ENCODE results near the gene C21orf91. TPM values are rescaled to one million over a fixed set of nuclear protein-coding genes. Genes with fewer than 3 reads are reported as not detected.

Gene C21orf91
- total RNA-seq, 1 experiment from 2014 or later, result 16.9 TPM

DNA sequence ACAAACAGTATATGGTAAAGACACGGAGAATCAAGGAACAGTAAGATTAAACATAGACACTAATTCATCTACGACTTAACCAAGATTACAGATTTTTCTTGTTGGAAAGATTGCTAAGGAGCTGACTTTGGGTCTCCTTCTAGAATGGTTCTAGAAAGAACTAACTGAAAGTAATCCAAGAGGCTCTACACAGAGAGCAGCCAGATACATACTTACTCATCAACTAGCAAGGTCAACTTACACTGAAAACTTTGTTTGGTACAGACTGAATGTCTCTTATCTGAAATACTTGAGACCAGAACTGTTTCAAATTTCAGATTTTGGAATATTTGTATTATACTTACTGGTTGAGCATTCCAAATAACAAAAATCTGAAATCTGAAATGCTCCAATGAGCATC is 5.8 kb downstream of the C21orf91 start:
- H3K36me3 Mint-ChIP-seq (ENCODE audit: insufficient read depth, unreplicated experiment), result peaks cover 49% of the 10 kb centered on the region
- BruUV-seq (replicated peaks), result no TSS peak
- ChIA-PET CTCF (no interaction called here), POLR2A (no interaction called here)
- Histone ChIP-seq H3K9me3 (peaks cover 20% of the 10 kb centered on the region), H3K4me1 (no peaks in the 10 kb centered on the region; the same call in 1 of the 2 replicates), H3K27me3 (replicated peaks; ENCODE audit: control insufficient read depth, insufficient read depth, low read length) (no peaks in the 10 kb centered on the region), H3K36me3 (ENCODE audit: control insufficient read depth, insufficient read depth, low read length) (peaks cover 3% of the 10 kb centered on the region), H3K4me3 (ENCODE audit: low read depth, low read length) (no peak overlapping the region)
- H3K27ac Mint-ChIP-seq (ENCODE audit: unreplicated experiment), result no peak overlapping the region
- no peak overlapping the region for H3K4me3 Mint-ChIP-seq (ENCODE audit: unreplicated experiment)
- H3K27me3 Mint-ChIP-seq (ENCODE audit: insufficient read depth, unreplicated experiment), result no peaks in the 10 kb centered on the region
- DNase-seq, result no peak
- H3K4me1 Mint-ChIP-seq (ENCODE audit: low read depth, unreplicated experiment), result no peaks in the 10 kb centered on the region
- intact Hi-C loops (cut with micrococcal nuclease; ENCODE audit: unreplicated experiment), result no loop called here
- H3K9me3 Mint-ChIP-seq (ENCODE audit: unreplicated experiment), result peaks cover 19% of the 10 kb centered on the region
- TF ChIP-seq, protein P1, sequence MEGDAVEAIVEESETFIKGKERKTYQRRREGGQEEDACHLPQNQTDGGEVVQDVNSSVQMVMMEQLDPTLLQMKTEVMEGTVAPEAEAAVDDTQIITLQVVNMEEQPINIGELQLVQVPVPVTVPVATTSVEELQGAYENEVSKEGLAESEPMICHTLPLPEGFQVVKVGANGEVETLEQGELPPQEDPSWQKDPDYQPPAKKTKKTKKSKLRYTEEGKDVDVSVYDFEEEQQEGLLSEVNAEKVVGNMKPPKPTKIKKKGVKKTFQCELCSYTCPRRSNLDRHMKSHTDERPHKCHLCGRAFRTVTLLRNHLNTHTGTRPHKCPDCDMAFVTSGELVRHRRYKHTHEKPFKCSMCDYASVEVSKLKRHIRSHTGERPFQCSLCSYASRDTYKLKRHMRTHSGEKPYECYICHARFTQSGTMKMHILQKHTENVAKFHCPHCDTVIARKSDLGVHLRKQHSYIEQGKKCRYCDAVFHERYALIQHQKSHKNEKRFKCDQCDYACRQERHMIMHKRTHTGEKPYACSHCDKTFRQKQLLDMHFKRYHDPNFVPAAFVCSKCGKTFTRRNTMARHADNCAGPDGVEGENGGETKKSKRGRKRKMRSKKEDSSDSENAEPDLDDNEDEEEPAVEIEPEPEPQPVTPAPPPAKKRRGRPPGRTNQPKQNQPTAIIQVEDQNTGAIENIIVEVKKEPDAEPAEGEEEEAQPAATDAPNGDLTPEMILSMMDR (IDR thresholded peaks at IDR 0.05; ENCODE audit: insufficient read depth in 1 of 2, low read depth in 1 of 2, low read length in 1 of 2, severe bottlenecking in 1 of 2, unreplicated experiment in 1 of 2), result no peak

GRCh38 chr21:17805966-17806365 is 13.2 kb downstream of the C21orf91 start:
- CTCF ChIA-PET, result no interaction called here
- intact Hi-C loops (cut with micrococcal nuclease; ENCODE audit: unreplicated experiment), result no loop called here
- Histone ChIP-seq H3K4me3 (ENCODE audit: low read depth, low read length) (no peak overlapping the region), H3K4me1 (no peaks in the 10 kb centered on the region), H3K27me3 (replicated peaks; ENCODE audit: control insufficient read depth, insufficient read depth, low read length) (no peaks in the 10 kb centered on the region), H3K36me3 (ENCODE audit: control insufficient read depth, insufficient read depth, low read length) (peaks cover 7% of the 10 kb centered on the region), H3K9me3 (peaks cover 35% of the 10 kb centered on the region)
- H3K36me3 Mint-ChIP-seq (ENCODE audit: insufficient read depth, unreplicated experiment), result peaks cover 52% of the 10 kb centered on the region
- H3K27ac Mint-ChIP-seq (ENCODE audit: unreplicated experiment), result no peak overlapping the region
- no peaks in the 10 kb centered on the region for H3K27me3 Mint-ChIP-seq (ENCODE audit: insufficient read depth, unreplicated experiment)
- TF ChIP-seq, protein P1 (IDR thresholded peaks at IDR 0.05; ENCODE audit: insufficient read depth in 1 of 2, low read depth in 1 of 2, low read length in 1 of 2, severe bottlenecking in 1 of 2, unreplicated experiment in 1 of 2), result no peak
- POLR2A ChIA-PET, result no interaction called here
- BruUV-seq (replicated peaks), result no TSS peak
- no peak overlapping the region for H3K4me3 Mint-ChIP-seq (ENCODE audit: unreplicated experiment)
- H3K9me3 Mint-ChIP-seq (ENCODE audit: unreplicated experiment), result peaks cover 39% of the 10 kb centered on the region
- no peak for DNase-seq
- H3K4me1 Mint-ChIP-seq (ENCODE audit: low read depth, unreplicated experiment), result no peaks in the 10 kb centered on the region

- Mint-ChIP-seq H3K9me3 (ENCODE audit: unreplicated experiment) (peaks cover 21% of the 10 kb centered on the region), H3K4me1 (ENCODE audit: low read depth, unreplicated experiment) (peaks cover 7% of the 10 kb centered on the region), H3K36me3 (ENCODE audit: insufficient read depth, unreplicated experiment) (peaks cover 31% of the 10 kb centered on the region), H3K27ac (ENCODE audit: unreplicated experiment) (no peak overlapping the region), H3K4me3 (ENCODE audit: unreplicated experiment) (no peak overlapping the region), H3K27me3 (ENCODE audit: insufficient read depth, unreplicated experiment) (no peaks in the 10 kb centered on the region)
- CTCF ChIA-PET, result no interaction called here
- POLR2A ChIA-PET, result no interaction called here
- intact Hi-C loops (cut with micrococcal nuclease; ENCODE audit: unreplicated experiment), result no loop called here
- peaks cover 16% of the 10 kb centered on the region for H3K9me3 ChIP-seq
- TF ChIP-seq, protein P1 (IDR thresholded peaks at IDR 0.05; ENCODE audit: insufficient read depth in 1 of 2, low read depth in 1 of 2, low read length in 1 of 2, severe bottlenecking in 1 of 2, unreplicated experiment in 1 of 2), result no peak
- no peaks in the 10 kb centered on the region for H3K4me1 ChIP-seq
- H3K4me3 ChIP-seq (ENCODE audit: low read depth, low read length), result no peak overlapping the region
- BruUV-seq (replicated peaks), result no TSS peak
- no peaks in the 10 kb centered on the region for H3K27me3 ChIP-seq (replicated peaks; ENCODE audit: control insufficient read depth, insufficient read depth, low read length)
- peaks cover 4% of the 10 kb centered on the region; the same call in 1 of the 2 replicates for H3K36me3 ChIP-seq (ENCODE audit: control insufficient read depth, insufficient read depth, low read length)
- DNase-seq, result no peak
Measured at GRCh38 chr21:17803536-17803935, 15.6 kb downstream of the C21orf91 start.

Measured in Caco-2 (cell line).